Stimulated activated CD8-positive, alpha-beta memory T cell treated with anti-CD3 and anti-CD28 coated beads, Interleukin-4, amount 100 ng/mL, for 1 hour (primary cell): ENCODE data around the gene TBRG4.

Experiments
- DNase-seq, 2 donors: peaks; one replicate each; pipeline ENCODE4 v3.0.0-alpha.2; 2020; ENCODE audit warnings: low read depth in 2 of 2, low spot score in 1 of 2

TBRG4 gene

GRCh38 chr7:45092100-45092930 is 19.2 kb downstream of the TBRG4 start:
- no peak for DNase-seq

GRCh38 chr7:45089341-45089891 is 22.1 kb downstream of the TBRG4 start:
- DNase-seq, result no peak

- no peak for DNase-seq
Observed at GRCh38 chr7:45088821-45089340, 22.6 kb downstream of the TBRG4 start, which contains the start of gene NACAD. Gene NACAD, minus strand, starts transcription at chr7:45088969. Its CDS starts 75 bp downstream, at chr7:45088894.

GRCh38 chr7:45088146-45088701 is 23.3 kb downstream of the TBRG4 start:
- no peak for DNase-seq

GRCh38 chr7:45087301-45088145 is 24.0 kb downstream of the TBRG4 start:
- DNase-seq, result no peak

- no peak for DNase-seq
Observed at GRCh38 chr7:45086331-45087065, 25.0 kb downstream of the TBRG4 start.

GRCh38 chr7:45085619-45086200 is 25.8 kb downstream of the TBRG4 start:
- no peak for DNase-seq

GRCh38 chr7:45084901-45085618 is 26.4 kb downstream of the TBRG4 start:
- DNase-seq, result no peak

- DNase-seq, result no peak
Observed at GRCh38 chr7:45084336-45084735, 27.2 kb downstream of the TBRG4 start.

GRCh38 chr7:45082831-45083331 is 28.6 kb downstream of the TBRG4 start:
- DNase-seq, result no peak

- no peak for DNase-seq
Observed at GRCh38 chr7:45082031-45082830, 29.3 kb downstream of the TBRG4 start.

- DNase-seq, result no peak
Observed at GRCh38 chr7:45081670-45081974, 29.9 kb downstream of the TBRG4 start.

GRCh38 chr7:45080958-45081669 is 30.4 kb downstream of the TBRG4 start:
- DNase-seq, result no peak

- DNase-seq, result no peak
Observed at GRCh38 chr7:45080265-45080957, 31.1 kb downstream of the TBRG4 start.

GRCh38 chr7:45078125-45078681 is 33.3 kb downstream of the TBRG4 start:
- no peak for DNase-seq

- no peak for DNase-seq
Observed at GRCh38 chr7:45077579-45077978, 33.9 kb downstream of the TBRG4 start.

- no peak for DNase-seq
Observed at GRCh38 chr7:45076946-45077345, 34.6 kb downstream of the TBRG4 start.
